GM12878 (cell line): ENCODE results near the gene CCDC120. TPM values are rescaled to one million over a fixed set of nuclear protein-coding genes. Genes with fewer than 3 reads are reported as not detected.

Experiments
- ATAC-seq: fragments of 200-7000 bp; cut with Tn5 transposase; 3 replicates; pipeline ENCODE4 v1.9.1; 2020; ENCODE audit warnings: mild to moderate bottlenecking, moderate library complexity
- BruUV-seq: library from RNA; stranded (reverse); fragments of 400-500 nt; replicated peaks from 2 replicates; lab custom pipeline; 2021; lab: Mats Ljungman, UMichigan
- CTCF ChIA-PET: fragments of 300-600 bp; sonication (Branson Sonifier 250); formaldehyde crosslinking; extraction: SDS; loops from one replicate; lab custom pipeline; 2021; ENCODE audit warnings: inconsistent platforms; lab: Yijun Ruan, JAX
- POLR2A ChIA-PET: fragments of 350-600 bp; formaldehyde crosslinking; extraction: SDS; loops from one replicate; lab custom pipeline; 2021; ENCODE audit warnings: inconsistent platforms; lab: Charles Lee
- RAD21 ChIA-PET: fragments of 300-600 bp; sonication (Branson Sonifier 250); formaldehyde crosslinking; loops from one replicate; lab custom pipeline; 2023; ENCODE audit warnings: antibody characterized with exemption; ENCODE audit not compliant: unreplicated experiment; lab: Charles Lee
- SMC1A ChIA-PET: fragments of 300-600 bp; sonication (Branson Sonifier 250); formaldehyde crosslinking; loops from one replicate; lab custom pipeline; 2023; ENCODE audit not compliant: unreplicated experiment, uncharacterized antibody; lab: Charles Lee
- DNase-seq: peaks from one replicate; pipeline ENCODE4 v3.0.0-alpha.2; 2011; ENCODE audit warnings: low read depth, low spot score
- FAIRE-seq: peaks from 3 replicates; lab custom pipeline; 2011; peaks lifted over from hg19 to GRCh38; lab: Jason Lieb, UNC
- H2AFZ ChIP-seq: 2 replicates; pipeline ENCODE4 v1.6.0; 2011; ENCODE audit warnings: low read depth, low read length, control low read depth; ENCODE audit not compliant: control insufficient read depth
- H3K27ac ChIP-seq: 2 replicates; pipeline ENCODE4 v1.5.1; 2011; ENCODE audit warnings: control low read depth; ENCODE audit not compliant: control insufficient read depth, insufficient read depth
- H3K27me3 ChIP-seq, 2 experiments: replicated peaks in 1 of 2; 2 replicates each; pipeline versions ENCODE4 v1.6.0 to v1.6.1; 2011; ENCODE audit warnings: low read length in 1 of 2; ENCODE audit not compliant: control insufficient read depth in 2 of 2, insufficient read depth in 2 of 2
- H3K36me3 ChIP-seq, 2 experiments: 2 replicates each; pipeline ENCODE4 v1.5.1; 2011; ENCODE audit warnings: low read length in 1 of 2; ENCODE audit not compliant: control insufficient read depth in 2 of 2, insufficient read depth in 2 of 2
- H3K4me1 ChIP-seq: 2 replicates; pipeline ENCODE4 v1.6.1; 2011; ENCODE audit warnings: mild to moderate bottlenecking, low read length, moderate library complexity, mixed read lengths; ENCODE audit not compliant: control insufficient read depth, insufficient read depth
- H3K4me2 ChIP-seq: 2 replicates; pipeline ENCODE4 v1.6.0; 2011; ENCODE audit warnings: control low read depth; ENCODE audit not compliant: control insufficient read depth, insufficient read depth
- H3K4me3 ChIP-seq: fragments of 200-600 bp; sonication (generic); 2 replicates; pipeline ENCODE4 v1.5.1; 2016
- H3K79me2 ChIP-seq: 2 replicates; pipeline ENCODE4 v1.6.0; 2011; ENCODE audit warnings: low read length; ENCODE audit not compliant: control insufficient read depth, insufficient read depth
- H3K9ac ChIP-seq: 2 replicates; pipeline ENCODE4 v1.8.0; 2011; ENCODE audit warnings: low read length, control low read depth, mixed read lengths; ENCODE audit not compliant: control insufficient read depth, insufficient read depth
- H3K9me3 ChIP-seq: replicated peaks from 3 replicates; pipeline ENCODE4 v1.5.1; 2011; ENCODE audit warnings: mild to moderate bottlenecking, low read length; ENCODE audit not compliant: control insufficient read depth, insufficient read depth
- H4K20me1 ChIP-seq: 2 replicates; pipeline ENCODE4 v1.6.0; 2011; ENCODE audit not compliant: control insufficient read depth, insufficient read depth
- BRCA1 ChIP-seq: IDR thresholded peaks from 2 replicates; pipeline ENCODE4 v1.6.1; 2011; ENCODE audit warnings: low read depth, low read length, improper control_type of control experiment
- CBX3 ChIP-seq: fragments of 200-600 bp; sonication (generic); IDR thresholded peaks from 2 replicates; pipeline ENCODE4 v1.6.1; 2016; ENCODE audit warnings: low read depth, borderline replicate concordance
- CHD4 ChIP-seq: fragments of 200-600 bp; sonication (generic); IDR thresholded peaks from 2 replicates; pipeline ENCODE4 v1.6.1; 2016; ENCODE audit warnings: mild to moderate bottlenecking
- E4F1 ChIP-seq: fragments of 450-650 bp; IDR thresholded peaks from 2 replicates; pipeline ENCODE4 v1.6.1; 2018; ENCODE audit warnings: borderline replicate concordance, mild to moderate bottlenecking; ENCODE audit not compliant: partially characterized antibody
- GABPA ChIP-seq: IDR thresholded peaks from 2 replicates; pipeline ENCODE4 v1.6.1; 2014; ENCODE audit warnings: antibody characterized with exemption, low read depth, mild to moderate bottlenecking, inconsistent platforms
- HDAC2 ChIP-seq: fragments of 200-600 bp; sonication (generic); IDR thresholded peaks from 2 replicates; pipeline ENCODE4 v1.6.1; 2017
- IRF4 ChIP-seq: IDR thresholded peaks from 2 replicates; pipeline ENCODE4 v1.6.1; 2011; ENCODE audit warnings: low read depth, low read length
- KLF5 ChIP-seq: fragments of 450-650 bp; IDR thresholded peaks from 2 replicates; pipeline ENCODE4 v1.6.1; 2014; ENCODE audit warnings: mild to moderate bottlenecking; ENCODE audit not compliant: partially characterized antibody
- NBN ChIP-seq: fragments of 450-650 bp; IDR thresholded peaks from 2 replicates; pipeline ENCODE4 v1.6.1; 2016
- POLR2A ChIP-seq: IDR thresholded peaks from 2 replicates; pipeline ENCODE4 v1.6.1; 2011; ENCODE audit warnings: low read depth, mild to moderate bottlenecking, low read length
- POLR2AphosphoS2 ChIP-seq: IDR thresholded peaks from 2 replicates; pipeline ENCODE4 v1.6.1; 2011; ENCODE audit warnings: low read depth, mild to moderate bottlenecking, low read length, improper control_type of control experiment, moderate library complexity
- RAD51 ChIP-seq: fragments of 450-650 bp; IDR thresholded peaks from 2 replicates; pipeline ENCODE4 v1.6.1; 2016; ENCODE audit warnings: moderate library complexity, mild to moderate bottlenecking, inconsistent platforms
- SREBF2 ChIP-seq: IDR thresholded peaks from 2 replicates; pipeline ENCODE4 v1.6.1; 2012; ENCODE audit warnings: mild to moderate bottlenecking, low read length
- SUPT20H ChIP-seq: IDR thresholded peaks from 2 replicates; pipeline ENCODE4 v1.6.1; 2011; ENCODE audit warnings: low read depth, mild to moderate bottlenecking, low read length, moderate library complexity, borderline replicate concordance; ENCODE audit not compliant: control insufficient read depth
- WGBS: methylation state at CpG from one replicate; pipeline ENCODE4 v1.1.6; 2016; ENCODE audit warnings: low lambda C conversion rate; ENCODE audit not compliant: insufficient replicate concordance, insufficient coverage; ENCODE audit errors: missing lambda C conversion rate; 5-methylcytosine and 5-hydroxymethylcytosine counted together
- in situ Hi-C: fragments of 300-500 bp; cut with MboI; formaldehyde crosslinking; loops from 9 replicates; pipeline ENCODE4 v1.14.3; 2018; ENCODE audit warnings: mixed read lengths
- intact Hi-C: fragments of 100-400 bp; cut with micrococcal nuclease; formaldehyde crosslinking; loops from one replicate; pipeline ENCODE4 v1.14.2; 2022; ENCODE audit not compliant: unreplicated experiment
- polyA plus RNA-seq, 11 experiments: library from polyadenylated mRNA; depleted of rRNA in 4 of 11; unstranded in 6 of 11; stranded (reverse) in 5 of 11; fragments of >200 nt; fragmentation: Nextera tagmentation in 4 of 11; fragmentation: Illumina TruSeq in 1 of 11; extraction: Ambion mirVana in 4 of 11; extraction: Trizol in 1 of 11; gene quantifications; 1 replicate in 1 of 11; 2 replicates in 10 of 11; pipeline versions ENCODE4 v1.2.1 to v1.2.3, GENCODE V29; 2011 to 2016; ENCODE audit warnings: inconsistent platforms in 2 of 11, missing spikeins in 2 of 11, low read depth in 1 of 11
- total RNA-seq, 4 experiments: library from RNA; depleted of rRNA in 3 of 4; stranded (reverse); fragments of >200 nt in 3 of 4; fragmentation: Illumina TruSeq in 1 of 4; extraction: Trizol in 1 of 4; gene quantifications; 2 replicates each; pipeline versions ENCODE4 v1.2.1 to v1.2.3, GENCODE V29; 2013 to 2021
- TF ChIP-seq, protein P1 (sequence below): IDR thresholded peaks from 2 replicates; pipeline ENCODE4 v1.6.1; 2012; ENCODE audit warnings: low read depth, low read length, improper control_type of control experiment
- TF ChIP-seq, protein P2 (sequence below): IDR thresholded peaks from 2 replicates; pipeline ENCODE4 v1.6.1; 2012; ENCODE audit warnings: low read length, inconsistent platforms
- TF ChIP-seq, protein P3 (sequence below): fragments of 450-650 bp; IDR thresholded peaks from 2 replicates; pipeline ENCODE4 v1.6.1; 2017; ENCODE audit warnings: mild to moderate bottlenecking, low read depth, inconsistent platforms; ENCODE audit not compliant: poor library complexity, severe bottlenecking

CCDC120 gene
- total and polyA plus RNA-seq, 10 of the 15 experiments (the other 5 are each of a cell fraction or from before 2014, with no cell fraction given): 0.11 to 4.1 (median 0.76) TPM

- TF ChIP-seq POLR2A: no peak
- TF ChIP-seq SUPT20H: no peak
- TF ChIP-seq IRF4: no peak
- TF ChIP-seq RAD51: no peak
- no peak for TF ChIP-seq E4F1
- TF ChIP-seq SREBF2: no peak
- TF ChIP-seq, all 136 proteins: peak for 0
These were observed 7.9 kb downstream of the CCDC120 start (continued) for GRCh38 chrX:49066690-49067089.

- Histone ChIP-seq H3K79me2 (no peaks in the 10 kb centered on the region), H3K4me1 (no peaks in the 10 kb centered on the region), H3K9ac (no peak overlapping the region), H3K27me3 (no peaks in the 10 kb centered on the region), H4K20me1 (no peaks in the 10 kb centered on the region), H3K4me2 (no peak overlapping the region), H2AFZ (no peak overlapping the region), H3K27ac (no peak overlapping the region), H3K9me3 (no peaks in the 10 kb centered on the region; the same call in 2 of the 3 replicates), H3K36me3 (no peaks in the 10 kb centered on the region), H3K4me3 (no peak overlapping the region)
- in situ Hi-C loops (no loop called here), intact Hi-C loops (no loop called here)
- no TSS peak for BruUV-seq
- RAD21 ChIA-PET: no interaction called here
- SMC1A ChIA-PET: no interaction called here
- CTCF ChIA-PET: no interaction called here
- 76% methylated on average over 36 of the region's 41 CpGs for WGBS
- FAIRE-seq: no peak
- POLR2A ChIA-PET: no interaction called here
- no peak for DNase-seq
- no peak for ATAC-seq
- TF ChIP-seq, protein P1, sequence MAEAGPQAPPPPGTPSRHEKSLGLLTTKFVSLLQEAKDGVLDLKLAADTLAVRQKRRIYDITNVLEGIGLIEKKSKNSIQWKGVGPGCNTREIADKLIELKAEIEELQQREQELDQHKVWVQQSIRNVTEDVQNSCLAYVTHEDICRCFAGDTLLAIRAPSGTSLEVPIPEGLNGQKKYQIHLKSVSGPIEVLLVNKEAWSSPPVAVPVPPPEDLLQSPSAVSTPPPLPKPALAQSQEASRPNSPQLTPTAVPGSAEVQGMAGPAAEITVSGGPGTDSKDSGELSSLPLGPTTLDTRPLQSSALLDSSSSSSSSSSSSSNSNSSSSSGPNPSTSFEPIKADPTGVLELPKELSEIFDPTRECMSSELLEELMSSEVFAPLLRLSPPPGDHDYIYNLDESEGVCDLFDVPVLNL: no peak
- TF ChIP-seq NBN: no peak
- no peak for TF ChIP-seq HDAC2
- TF ChIP-seq BRCA1: no peak
- TF ChIP-seq, protein P2, sequence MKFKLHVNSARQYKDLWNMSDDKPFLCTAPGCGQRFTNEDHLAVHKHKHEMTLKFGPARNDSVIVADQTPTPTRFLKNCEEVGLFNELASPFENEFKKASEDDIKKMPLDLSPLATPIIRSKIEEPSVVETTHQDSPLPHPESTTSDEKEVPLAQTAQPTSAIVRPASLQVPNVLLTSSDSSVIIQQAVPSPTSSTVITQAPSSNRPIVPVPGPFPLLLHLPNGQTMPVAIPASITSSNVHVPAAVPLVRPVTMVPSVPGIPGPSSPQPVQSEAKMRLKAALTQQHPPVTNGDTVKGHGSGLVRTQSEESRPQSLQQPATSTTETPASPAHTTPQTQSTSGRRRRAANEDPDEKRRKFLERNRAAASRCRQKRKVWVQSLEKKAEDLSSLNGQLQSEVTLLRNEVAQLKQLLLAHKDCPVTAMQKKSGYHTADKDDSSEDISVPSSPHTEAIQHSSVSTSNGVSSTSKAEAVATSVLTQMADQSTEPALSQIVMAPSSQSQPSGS: no peak
- no peak for TF ChIP-seq POLR2AphosphoS2
- no peak for TF ChIP-seq KLF5
- TF ChIP-seq, protein P3, sequence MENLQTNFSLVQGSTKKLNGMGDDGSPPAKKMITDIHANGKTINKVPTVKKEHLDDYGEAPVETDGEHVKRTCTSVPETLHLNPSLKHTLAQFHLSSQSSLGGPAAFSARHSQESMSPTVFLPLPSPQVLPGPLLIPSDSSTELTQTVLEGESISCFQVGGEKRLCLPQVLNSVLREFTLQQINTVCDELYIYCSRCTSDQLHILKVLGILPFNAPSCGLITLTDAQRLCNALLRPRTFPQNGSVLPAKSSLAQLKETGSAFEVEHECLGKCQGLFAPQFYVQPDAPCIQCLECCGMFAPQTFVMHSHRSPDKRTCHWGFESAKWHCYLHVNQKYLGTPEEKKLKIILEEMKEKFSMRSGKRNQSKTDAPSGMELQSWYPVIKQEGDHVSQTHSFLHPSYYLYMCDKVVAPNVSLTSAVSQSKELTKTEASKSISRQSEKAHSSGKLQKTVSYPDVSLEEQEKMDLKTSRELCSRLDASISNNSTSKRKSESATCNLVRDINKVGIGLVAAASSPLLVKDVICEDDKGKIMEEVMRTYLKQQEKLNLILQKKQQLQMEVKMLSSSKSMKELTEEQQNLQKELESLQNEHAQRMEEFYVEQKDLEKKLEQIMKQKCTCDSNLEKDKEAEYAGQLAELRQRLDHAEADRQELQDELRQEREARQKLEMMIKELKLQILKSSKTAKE: no peak
- no peak for TF ChIP-seq CHD4
- TF ChIP-seq CBX3: no peak
- TF ChIP-seq GABPA: no peak
These were observed 8.7 kb downstream of the CCDC120 start for GRCh38 chrX:49067285-49068120.
